Measurements from ENCODE around the gene TIAM2.

GRCh38 chr6:155241966-155242365 lies 246.9 kb downstream of the TIAM2 start:
- no peak for TF ChIP-seq CTCF (IDR thresholded peaks at IDR 0.05; ENCODE audit: low read length)
- TF ChIP-seq EZH2 (optimal IDR thresholded peaks at IDR 0.05; ENCODE audit: low read depth, low read length) = no peak

All from MM.1S (cell line).